ENCODE measurements around the gene TMEM208. TPM values are rescaled to one million over a fixed set of nuclear protein-coding genes. Genes with fewer than 3 reads are reported as not detected.

TMEM208 gene
- total and polyA plus RNA-seq, 2 donors: 35.2 to 71.8 TPM

- Histone ChIP-seq H3K9me3 (ENCODE audit: control insufficient read depth in 2 of 2, insufficient read depth in 1 of 2, low read length in 1 of 2) (no peaks in the 10 kb centered on the region), H3K27ac (ENCODE audit: low read depth in 1 of 2, low read length in 1 of 2) (no peak overlapping the region), H3K4me3 (ENCODE audit: low read length in 2 of 2) (peak overlapping the region in 1 of 2 donors; percentile 90), H3K36me3 (ENCODE audit: control insufficient read depth in 2 of 2, insufficient read depth in 2 of 2, low read length in 1 of 2) (peaks cover 39 to 40% of the 10 kb centered on the region in 2 donors), H3K27me3 (ENCODE audit: control insufficient read depth in 2 of 2, insufficient read depth in 1 of 2, low read length in 1 of 2) (no peaks in the 10 kb centered on the region), H3K4me1 (ENCODE audit: control insufficient read depth in 2 of 2, insufficient read depth in 2 of 2, low read length in 2 of 2) (peaks cover 11 to 27% of the 10 kb centered on the region in 2 donors)
- DNase-seq (ENCODE audit: low read depth in 6 of 9, low spot score in 9 of 9): no peak
- WGBS: 98% methylated on average over 9 of the region's 9 CpGs
Observed at GRCh38 chr16:67228034-67228785, 1.3 kb downstream of the TMEM208 start.

GRCh38 chr16:67228905-67229304, 2.0 kb downstream of the TMEM208 start:
- DNase-seq (ENCODE audit: low read depth in 6 of 9, low spot score in 9 of 9): no peak
- H3K9me3 ChIP-seq (ENCODE audit: control insufficient read depth in 2 of 2, insufficient read depth in 1 of 2, low read length in 1 of 2): no peaks in the 10 kb centered on the region
- peaks cover 11 to 23% of the 10 kb centered on the region in 2 donors for H3K4me1 ChIP-seq (ENCODE audit: control insufficient read depth in 2 of 2, insufficient read depth in 2 of 2, low read length in 2 of 2)
- H3K4me3 ChIP-seq (ENCODE audit: low read length in 2 of 2): no peak overlapping the region
- no peaks in the 10 kb centered on the region for H3K27me3 ChIP-seq (ENCODE audit: control insufficient read depth in 2 of 2, insufficient read depth in 1 of 2, low read length in 1 of 2)
- H3K36me3 ChIP-seq (ENCODE audit: control insufficient read depth in 2 of 2, insufficient read depth in 2 of 2, low read length in 1 of 2): peaks cover 40 to 43% of the 10 kb centered on the region in 2 donors
- no peak overlapping the region for H3K27ac ChIP-seq (ENCODE audit: low read depth in 1 of 2, low read length in 1 of 2)
- 97% methylated on average over 9 of the region's 9 CpGs for whole genome bisulfite sequencing

DNA sequence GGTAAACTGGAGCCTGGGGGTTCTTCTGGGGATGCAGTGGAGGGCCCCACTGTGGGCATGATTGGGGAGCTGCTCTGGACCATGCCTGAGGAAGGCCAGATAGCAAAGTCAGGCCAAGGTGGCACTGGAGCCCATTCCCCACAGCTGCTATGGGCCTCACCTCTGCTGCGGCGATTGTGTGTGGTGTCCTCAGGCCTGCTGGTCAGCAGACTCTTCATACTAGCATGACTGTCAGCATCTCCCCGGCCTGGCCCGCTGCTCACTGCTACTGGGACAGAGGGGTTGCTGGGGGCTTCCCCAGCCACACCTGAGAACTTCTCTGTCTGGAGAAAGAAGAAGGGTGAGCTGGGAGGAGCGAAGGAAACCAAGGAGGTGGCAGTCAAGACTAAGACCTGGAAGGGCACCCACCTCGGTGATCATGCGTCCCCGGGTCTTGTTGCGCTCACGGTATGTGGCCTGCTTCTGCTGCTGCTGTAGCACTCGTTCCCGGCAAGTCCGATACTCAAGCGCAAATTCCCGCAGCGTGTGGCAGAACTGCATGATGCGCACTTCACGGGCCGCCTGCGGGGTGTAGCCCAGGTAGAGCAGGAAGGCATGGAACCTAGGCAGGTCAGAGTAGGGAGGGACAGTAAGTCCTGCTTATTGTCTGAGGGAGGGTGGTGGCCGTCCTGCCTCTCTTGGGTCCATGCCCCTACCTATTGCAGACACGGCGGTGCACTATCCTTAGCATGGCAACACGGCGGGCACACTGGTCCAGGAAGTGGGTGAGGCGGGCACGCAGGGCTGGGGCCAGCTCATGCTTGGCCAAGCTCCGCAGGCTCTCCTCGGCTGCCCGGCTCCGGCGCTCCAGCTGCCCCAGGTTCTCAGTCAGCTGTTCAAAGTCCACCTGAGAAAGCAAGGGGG, 3.2 kb downstream of the TMEM208 start:
- Histone ChIP-seq H3K4me3 (ENCODE audit: low read length in 2 of 2) (no peak overlapping the region), H3K36me3 (ENCODE audit: control insufficient read depth in 2 of 2, insufficient read depth in 2 of 2, low read length in 1 of 2) (peaks cover 40 to 49% of the 10 kb centered on the region in 2 donors), H3K27ac (ENCODE audit: low read depth in 1 of 2, low read length in 1 of 2) (no peak overlapping the region), H3K4me1 (ENCODE audit: control insufficient read depth in 2 of 2, insufficient read depth in 2 of 2, low read length in 2 of 2) (peaks cover 11 to 17% of the 10 kb centered on the region in 2 donors), H3K9me3 (ENCODE audit: control insufficient read depth in 2 of 2, insufficient read depth in 1 of 2, low read length in 1 of 2) (no peaks in the 10 kb centered on the region), H3K27me3 (ENCODE audit: control insufficient read depth in 2 of 2, insufficient read depth in 1 of 2, low read length in 1 of 2) (no peaks in the 10 kb centered on the region)
- WGBS: 98% methylated on average over 32 of the region's 32 CpGs
- DNase-seq (ENCODE audit: low read depth in 6 of 9, low spot score in 9 of 9): no peak

DNA sequence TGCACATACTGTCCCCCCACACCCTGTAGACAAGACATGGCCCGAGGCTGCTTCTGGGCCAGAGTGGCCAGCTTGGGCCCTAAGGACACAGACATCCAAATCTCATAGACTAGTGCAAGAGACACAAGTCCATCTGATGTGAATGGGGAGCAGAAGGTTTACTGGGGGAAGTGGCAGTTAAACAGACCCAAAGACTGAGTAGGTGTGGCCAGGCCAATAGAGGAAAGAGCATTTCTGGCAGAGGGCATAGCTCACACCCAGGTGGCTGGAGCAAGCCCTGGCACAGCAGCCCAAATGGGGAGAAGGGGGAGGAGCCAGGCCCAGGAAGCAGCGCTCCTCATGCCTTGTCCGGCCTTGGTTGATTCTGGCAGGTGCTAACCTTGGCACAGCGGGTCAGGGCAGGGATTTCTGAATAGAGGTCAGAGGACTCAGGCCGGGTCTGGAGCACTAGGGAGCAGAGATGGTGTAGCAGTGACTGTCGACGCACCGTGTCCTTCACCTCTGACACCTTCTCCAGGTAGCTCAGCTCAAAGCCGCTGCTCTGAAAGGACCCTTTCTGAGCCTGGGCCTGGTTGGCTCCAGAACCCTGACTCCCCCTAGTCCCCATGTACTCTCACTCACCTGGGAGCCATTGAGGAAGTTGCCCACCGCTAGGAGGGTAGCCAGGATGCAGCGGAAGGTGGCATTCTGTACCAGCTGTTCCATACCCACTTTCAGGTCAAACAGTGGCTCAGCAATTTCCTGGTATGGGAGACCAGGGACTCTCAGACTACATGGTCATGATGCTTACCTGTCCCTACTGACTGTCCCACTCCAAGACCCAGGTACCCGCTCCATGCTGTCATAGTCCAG, 4.1 kb downstream of the TMEM208 start:
- WGBS: 96% methylated on average over 12 of the region's 12 CpGs
- no peak for DNase-seq (ENCODE audit: low read depth in 6 of 9, low spot score in 9 of 9)

GRCh38 chr16:67233596-67233995, 6.7 kb downstream of the TMEM208 start:
- Histone ChIP-seq H3K4me1 (ENCODE audit: control insufficient read depth in 2 of 2, insufficient read depth in 2 of 2, low read length in 2 of 2) (no peaks in the 10 kb centered on the region), H3K36me3 (ENCODE audit: control insufficient read depth in 2 of 2, insufficient read depth in 2 of 2, low read length in 1 of 2) (peaks cover 48 to 74% of the 10 kb centered on the region in 2 donors), H3K27ac (ENCODE audit: low read depth in 1 of 2, low read length in 1 of 2) (no peak overlapping the region), H3K9me3 (ENCODE audit: control insufficient read depth in 2 of 2, insufficient read depth in 1 of 2, low read length in 1 of 2) (peaks cover 0 to 1% of the 10 kb centered on the region in 2 donors), H3K4me3 (ENCODE audit: low read length in 2 of 2) (no peak overlapping the region), H3K27me3 (ENCODE audit: control insufficient read depth in 2 of 2, insufficient read depth in 1 of 2, low read length in 1 of 2) (no peaks in the 10 kb centered on the region)
- DNase-seq (ENCODE audit: low read depth in 6 of 9, low spot score in 9 of 9): no peak
- WGBS: 90% methylated on average over 7 of the region's 7 CpGs

More for the DNA sequence above, 4.1 kb downstream of the TMEM208 start:
- Histone ChIP-seq H3K27me3 (ENCODE audit: control insufficient read depth in 2 of 2, insufficient read depth in 1 of 2, low read length in 1 of 2) (no peaks in the 10 kb centered on the region), H3K9me3 (ENCODE audit: control insufficient read depth in 2 of 2, insufficient read depth in 1 of 2, low read length in 1 of 2) (no peaks in the 10 kb centered on the region), H3K36me3 (ENCODE audit: control insufficient read depth in 2 of 2, insufficient read depth in 2 of 2, low read length in 1 of 2) (peaks cover 43 to 56% of the 10 kb centered on the region in 2 donors), H3K4me3 (ENCODE audit: low read length in 2 of 2) (no peak overlapping the region), H3K27ac (ENCODE audit: low read depth in 1 of 2, low read length in 1 of 2) (no peak overlapping the region), H3K4me1 (ENCODE audit: control insufficient read depth in 2 of 2, insufficient read depth in 2 of 2, low read length in 2 of 2) (peaks cover 11 to 16% of the 10 kb centered on the region in 2 donors)

- Histone ChIP-seq H3K27me3 (ENCODE audit: control insufficient read depth in 2 of 2, insufficient read depth in 1 of 2, low read length in 1 of 2) (no peaks in the 10 kb centered on the region), H3K27ac (ENCODE audit: low read depth in 1 of 2, low read length in 1 of 2) (no peak overlapping the region), H3K9me3 (ENCODE audit: control insufficient read depth in 2 of 2, insufficient read depth in 1 of 2, low read length in 1 of 2) (peaks cover 0 to 1% of the 10 kb centered on the region in 2 donors), H3K4me1 (ENCODE audit: control insufficient read depth in 2 of 2, insufficient read depth in 2 of 2, low read length in 2 of 2) (no peaks in the 10 kb centered on the region), H3K4me3 (ENCODE audit: low read length in 2 of 2) (no peak overlapping the region), H3K36me3 (ENCODE audit: control insufficient read depth in 2 of 2, insufficient read depth in 2 of 2, low read length in 1 of 2) (peaks cover 45 to 68% of the 10 kb centered on the region in 2 donors)
- DNase-seq (ENCODE audit: low read depth in 6 of 9, low spot score in 9 of 9): no peak
- WGBS: 96% methylated on average over 10 of the region's 10 CpGs
Observed at GRCh38 chr16:67234180-67234597, 7.3 kb downstream of the TMEM208 start.

DNA sequence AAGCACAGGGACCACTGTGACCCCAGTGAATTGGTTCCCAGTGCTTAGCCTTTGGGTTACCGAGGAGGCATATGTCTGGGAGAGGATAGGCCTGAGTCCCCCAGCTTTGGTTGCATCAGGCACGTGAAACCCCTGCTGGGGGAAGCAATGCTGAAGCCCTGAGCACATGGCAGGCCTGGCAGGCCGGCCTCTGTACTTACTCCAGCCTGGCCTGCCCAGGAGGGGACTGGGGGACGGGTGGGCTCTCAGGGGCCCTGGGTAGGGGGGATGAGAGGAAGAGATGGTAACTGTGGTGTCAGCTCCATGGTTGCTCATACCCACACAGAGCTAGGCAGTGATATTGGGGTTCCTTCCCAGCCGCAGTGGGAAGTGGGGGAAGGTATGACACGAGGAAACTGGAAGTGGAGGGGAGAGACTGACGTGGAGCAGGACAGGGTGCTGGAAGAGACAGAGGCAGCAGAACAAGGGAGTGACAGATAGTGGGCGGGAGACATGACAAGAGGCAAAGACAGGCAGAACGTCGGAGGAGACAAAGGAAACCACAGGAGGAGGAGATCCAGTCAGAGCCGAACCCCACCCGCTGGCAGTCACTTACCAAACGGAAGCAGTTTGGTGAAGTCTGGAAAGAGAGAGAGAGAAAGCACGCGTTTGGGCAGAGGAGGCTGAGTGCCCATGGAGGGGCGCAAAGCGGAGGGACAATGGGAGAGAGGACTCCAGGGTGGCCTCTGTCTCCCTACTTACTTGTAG, 9.1 kb downstream of the TMEM208 start:
- Histone ChIP-seq H3K4me1 (ENCODE audit: control insufficient read depth in 2 of 2, insufficient read depth in 2 of 2, low read length in 2 of 2) (no peaks in the 10 kb centered on the region), H3K36me3 (ENCODE audit: control insufficient read depth in 2 of 2, insufficient read depth in 2 of 2, low read length in 1 of 2) (peaks cover 27 to 50% of the 10 kb centered on the region in 2 donors), H3K4me3 (ENCODE audit: low read length in 2 of 2) (no peak overlapping the region), H3K27ac (ENCODE audit: low read depth in 1 of 2, low read length in 1 of 2) (no peak overlapping the region), H3K9me3 (ENCODE audit: control insufficient read depth in 2 of 2, insufficient read depth in 1 of 2, low read length in 1 of 2) (peaks cover 0 to 1% of the 10 kb centered on the region in 2 donors), H3K27me3 (ENCODE audit: control insufficient read depth in 2 of 2, insufficient read depth in 1 of 2, low read length in 1 of 2) (no peaks in the 10 kb centered on the region)
- 96% methylated on average over 17 of the region's 17 CpGs for WGBS
- DNase-seq (ENCODE audit: low read depth in 6 of 9, low spot score in 9 of 9): no peak

All from thymus (tissue), 11 donors.